ENCODE data around the gene FHL1.

FHL1 gene

GRCh38 chrX:136189222-136189621 lies 41.9 kb downstream of the FHL1 start:
- DNase-seq: no peak

DNA sequence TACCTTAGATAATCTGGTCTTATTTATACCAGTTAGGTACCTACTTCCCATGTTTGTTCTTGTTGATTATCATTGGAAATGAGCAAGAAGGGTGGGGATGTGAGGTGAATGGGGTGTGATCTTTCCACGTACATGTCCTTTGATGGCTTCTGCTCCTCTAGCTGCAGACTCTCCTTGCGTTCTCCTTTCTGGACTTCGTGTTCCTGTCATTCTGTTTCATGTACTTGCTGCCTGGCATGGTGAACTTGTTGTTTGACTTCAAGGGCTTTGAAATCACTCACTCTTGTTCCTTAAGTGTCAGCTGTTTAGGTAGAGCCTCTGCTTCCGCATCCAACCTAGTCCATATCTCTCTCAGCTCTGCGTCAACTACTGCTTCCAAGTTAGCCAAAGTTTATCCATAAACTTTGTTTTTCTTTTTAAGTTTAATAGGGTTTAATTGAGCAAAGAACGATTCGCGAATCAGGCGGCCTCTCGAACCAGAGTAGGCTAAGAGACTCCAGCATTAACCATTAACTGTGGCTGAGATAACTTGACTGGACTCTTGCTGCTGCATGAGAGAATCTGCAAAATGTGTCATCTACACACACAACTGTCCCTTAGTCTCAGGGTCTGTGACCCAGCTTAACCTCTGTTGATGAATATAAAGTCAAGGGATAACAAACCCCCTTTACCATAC lies 42.8 kb downstream of the FHL1 start:
- no peak for DNase-seq

GRCh38 chrX:136191171-136191570 lies 43.8 kb downstream of the FHL1 start:
- DNase-seq: no peak

GRCh38 chrX:136192135-136192534 lies 44.8 kb downstream of the FHL1 start:
- no peak for DNase-seq

- no peak for DNase-seq
Measured at GRCh38 chrX:136192839-136193414, 45.6 kb downstream of the FHL1 start.

DNA sequence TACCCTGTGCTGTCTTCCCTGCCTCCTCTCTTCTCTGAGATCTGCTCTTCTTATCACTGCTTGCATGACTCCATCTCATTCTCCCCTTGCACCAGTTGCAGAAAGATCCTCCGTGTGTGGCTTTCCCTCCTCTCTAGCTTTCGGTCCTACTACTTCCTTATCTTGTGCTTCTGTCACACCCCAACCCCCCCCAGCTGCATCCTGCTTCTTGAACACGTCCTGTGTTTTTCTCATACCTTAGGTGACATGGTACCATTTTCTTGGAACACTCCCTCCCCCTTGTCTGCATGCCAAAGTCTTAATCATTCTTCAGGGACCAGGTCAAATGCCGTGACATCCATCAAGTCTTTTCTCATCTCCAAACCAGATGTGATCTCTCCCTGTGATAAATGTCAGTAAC lies 46.4 kb downstream of the FHL1 start:
- DNase-seq: no peak

GRCh38 chrX:136194536-136194935 lies 47.2 kb downstream of the FHL1 start:
- DNase-seq: no peak

GRCh38 chrX:136195247-136195646 lies 47.9 kb downstream of the FHL1 start:
- DNase-seq: no peak

DNA sequence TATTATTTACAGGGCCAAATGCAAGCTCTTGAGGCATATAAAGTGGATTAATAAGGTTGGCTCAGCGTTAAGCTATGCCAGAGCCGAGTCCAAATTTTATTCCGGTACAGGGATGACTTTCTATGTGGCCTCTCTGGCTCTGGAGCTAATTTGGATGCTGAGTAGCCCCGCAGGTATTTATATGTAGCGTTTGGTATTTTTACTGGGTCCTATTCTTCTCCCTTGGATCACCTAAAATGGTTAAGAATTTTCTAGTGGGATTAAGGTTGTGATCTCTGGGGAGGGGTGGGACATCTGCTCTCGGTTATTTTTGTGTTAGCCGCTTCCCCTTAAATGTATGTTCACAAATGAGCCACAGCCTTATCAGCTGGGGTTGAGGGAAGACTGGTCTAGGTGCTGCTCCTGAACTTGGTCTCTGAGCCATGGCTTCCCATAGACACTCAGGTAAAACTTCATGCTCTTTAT lies 49.4 kb downstream of the FHL1 start:
- no peak for DNase-seq

DNA sequence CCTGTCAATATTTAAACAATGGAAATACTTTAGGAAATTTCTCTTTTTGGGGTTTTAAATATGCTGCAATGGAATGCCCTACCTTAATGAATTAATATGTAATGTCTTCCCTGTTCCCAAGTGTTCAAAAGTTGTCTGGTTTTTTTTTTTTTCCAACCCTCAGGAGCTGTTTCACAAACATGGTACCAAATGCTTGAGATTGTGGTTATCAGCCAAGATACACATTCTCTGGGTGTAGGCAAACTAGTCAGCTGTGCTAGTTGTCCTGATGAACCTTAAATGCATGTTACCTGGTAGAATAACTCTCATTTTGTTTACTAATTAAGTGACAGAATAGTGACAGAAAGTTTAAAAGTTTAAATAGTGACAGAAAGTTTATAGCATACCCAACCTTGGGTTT lies 50.7 kb downstream of the FHL1 start:
- DNase-seq: no peak

DNA sequence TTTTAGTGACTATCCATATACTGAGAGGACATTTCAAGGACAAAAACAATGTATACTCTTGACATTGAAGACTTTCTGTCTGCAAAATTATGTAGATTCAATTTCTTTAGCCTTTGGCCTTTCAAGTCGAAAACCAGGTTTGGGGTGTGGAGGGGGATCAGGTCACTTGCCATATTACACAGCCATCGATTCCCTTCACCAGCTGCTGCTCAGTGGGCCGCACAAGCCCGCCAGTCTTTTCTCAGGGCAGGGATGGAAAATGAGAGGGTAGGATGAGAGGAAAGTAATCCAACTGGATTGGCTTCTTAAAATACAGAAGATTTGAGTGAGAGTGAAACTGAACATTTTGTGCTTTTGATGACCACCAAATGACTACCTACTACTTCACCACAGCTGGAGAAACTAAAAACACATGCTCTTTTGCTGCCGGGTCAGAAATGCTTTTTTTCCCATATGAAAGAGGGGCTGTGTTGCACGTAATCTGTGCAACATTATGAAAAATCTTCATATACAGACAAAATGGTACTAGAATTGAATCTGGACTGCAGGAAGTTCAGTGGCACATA lies 51.4 kb downstream of the FHL1 start:
- DNase-seq: no peak

DNA sequence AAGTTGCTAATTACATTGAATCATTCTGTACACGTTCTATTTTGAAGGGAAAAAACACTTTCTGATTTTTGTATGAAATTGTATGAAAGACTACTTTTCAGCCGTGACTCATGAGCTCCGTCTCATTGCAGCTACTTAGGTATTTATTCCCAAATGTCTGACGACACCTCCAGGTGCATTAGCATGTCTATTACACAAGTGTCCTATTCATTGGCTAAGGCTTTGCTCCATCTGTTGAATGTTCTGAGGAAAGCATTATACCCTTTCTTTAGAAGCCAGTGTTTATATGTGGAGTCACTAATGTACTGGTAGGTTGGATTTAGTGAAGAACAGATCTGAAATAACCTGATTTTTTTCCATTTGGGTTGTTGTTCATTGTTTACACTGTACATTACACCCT lies 52.0 kb downstream of the FHL1 start:
- DNase-seq: no peak

DNA sequence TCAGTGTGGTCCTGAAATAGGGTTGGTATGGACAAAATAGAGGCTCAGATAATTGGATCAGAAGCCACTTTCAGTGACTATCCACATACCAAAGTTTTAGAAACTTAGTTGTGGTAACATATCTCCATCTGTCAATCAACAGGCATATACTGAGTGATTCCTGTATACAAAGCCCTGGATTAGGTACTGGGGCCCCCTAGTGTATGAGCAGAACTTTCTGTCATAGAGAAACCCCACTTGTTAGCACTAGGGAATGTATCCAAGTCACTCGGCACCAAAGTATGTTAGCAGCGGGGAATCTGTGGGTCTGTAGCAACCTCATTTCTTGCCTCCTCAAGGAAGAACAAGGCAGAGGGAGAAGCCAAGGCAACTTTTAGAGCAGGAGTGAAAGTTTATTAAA lies 53.1 kb downstream of the FHL1 start:
- DNase-seq: no peak

DNA sequence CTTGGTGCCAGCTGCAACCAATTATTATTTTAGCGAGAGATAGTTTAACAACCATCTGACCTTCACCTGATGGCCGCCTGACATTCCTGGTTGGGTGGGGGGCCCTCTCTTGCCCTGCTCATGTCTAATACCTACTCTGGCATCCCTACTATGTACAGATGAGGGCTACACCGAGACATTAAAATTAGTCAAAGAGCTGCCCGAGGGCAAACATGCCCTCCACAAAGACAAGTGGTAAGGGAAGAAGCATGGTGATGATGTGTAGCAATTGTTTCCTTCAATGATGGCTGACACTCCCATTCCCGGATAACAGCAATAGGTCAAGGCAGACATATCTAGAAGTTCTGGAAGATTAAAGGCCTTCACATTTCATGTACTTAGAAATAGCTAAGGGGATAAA lies 54.3 kb downstream of the FHL1 start:
- DNase-seq: no peak

- DNase-seq: no peak
Measured at GRCh38 chrX:136202889-136203288, 55.6 kb downstream of the FHL1 start.

GRCh38 chrX:136203438-136203837 lies 56.1 kb downstream of the FHL1 start:
- no peak for DNase-seq

GRCh38 chrX:136203951-136204350 lies 56.6 kb downstream of the FHL1 start:
- no peak for DNase-seq

DNA sequence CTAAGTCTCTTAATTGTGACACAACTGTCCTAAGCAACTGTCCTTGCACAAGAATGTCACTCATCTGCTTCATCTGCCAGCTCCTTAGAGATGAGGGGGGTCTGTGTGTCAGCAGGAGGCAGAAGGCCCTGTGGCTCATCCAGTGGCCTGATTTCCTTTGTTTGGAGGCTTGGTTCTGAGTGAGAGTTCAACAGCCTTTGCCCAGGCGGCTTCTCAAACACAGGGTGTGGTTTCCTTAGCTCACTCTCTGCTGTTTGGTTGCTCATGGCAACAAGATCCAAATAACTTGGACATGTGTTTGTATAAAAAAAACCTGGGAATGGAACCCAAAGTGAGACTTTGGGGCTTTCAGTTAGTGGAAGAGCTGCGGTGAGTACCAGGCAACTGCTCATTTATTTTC lies 57.2 kb downstream of the FHL1 start:
- DNase-seq: no peak

DNA sequence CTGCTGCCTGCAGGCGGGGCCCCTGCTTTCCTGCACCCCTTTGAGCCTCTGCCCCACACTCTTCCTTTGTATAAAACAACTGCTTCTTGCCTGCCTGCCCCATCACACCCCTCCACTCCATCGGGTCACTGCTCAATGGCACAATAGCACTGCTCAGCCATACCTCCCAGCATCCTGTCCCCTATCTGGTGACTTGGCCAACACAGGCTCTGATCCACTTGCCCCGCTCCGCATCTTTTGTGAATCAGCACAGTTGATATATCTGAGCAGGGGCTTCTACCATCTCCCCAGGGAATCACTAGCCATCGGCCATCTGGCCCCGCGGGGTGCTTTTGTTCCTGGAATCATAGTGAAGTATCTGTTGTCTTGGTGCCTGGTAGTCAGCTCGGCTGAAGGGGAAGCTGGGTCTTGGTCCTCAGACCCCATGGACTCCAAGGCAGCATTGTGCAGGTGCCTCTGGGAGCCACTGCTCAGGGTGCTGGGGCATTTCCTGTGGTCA lies 58.6 kb downstream of the FHL1 start:
- DNase-seq: no peak

DNA sequence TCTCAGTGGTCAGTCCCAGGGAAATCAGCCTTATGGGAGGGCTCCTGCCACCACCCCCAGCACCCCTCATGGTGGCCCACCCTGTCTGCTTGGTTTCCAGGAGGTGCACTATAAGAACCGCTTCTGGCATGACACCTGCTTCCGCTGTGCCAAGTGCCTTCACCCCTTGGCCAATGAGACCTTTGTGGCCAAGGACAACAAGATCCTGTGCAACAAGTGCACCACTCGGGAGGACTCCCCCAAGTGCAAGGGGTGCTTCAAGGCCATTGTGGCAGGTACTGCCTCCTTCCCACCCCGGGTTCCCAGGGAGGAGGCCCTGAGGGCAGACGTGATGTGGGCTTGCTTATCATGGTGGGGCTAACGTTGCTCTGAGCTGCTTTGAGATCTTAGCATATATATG lies 59.6 kb downstream of the FHL1 start:
- DNase-seq: no peak

DNA sequence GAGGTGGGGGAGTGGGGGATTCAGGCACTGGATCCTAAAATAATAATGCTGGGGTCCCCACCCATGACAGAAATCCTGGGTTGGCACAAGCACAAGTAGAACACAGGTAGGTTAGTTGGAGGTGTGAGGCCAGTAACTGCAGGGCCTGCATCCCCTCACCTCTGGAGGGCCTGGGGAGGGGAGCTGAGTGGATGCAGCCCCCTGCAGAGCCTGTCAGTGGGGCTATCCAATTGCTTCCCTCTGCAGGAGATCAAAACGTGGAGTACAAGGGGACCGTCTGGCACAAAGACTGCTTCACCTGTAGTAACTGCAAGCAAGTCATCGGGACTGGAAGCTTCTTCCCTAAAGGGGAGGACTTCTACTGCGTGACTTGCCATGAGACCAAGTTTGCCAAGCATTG lies 60.2 kb downstream of the FHL1 start:
- DNase-seq: no peak

- peak; percentile 1 for DNase-seq
Measured at GRCh38 chrX:136209016-136209738, 61.8 kb downstream of the FHL1 start.

DNA sequence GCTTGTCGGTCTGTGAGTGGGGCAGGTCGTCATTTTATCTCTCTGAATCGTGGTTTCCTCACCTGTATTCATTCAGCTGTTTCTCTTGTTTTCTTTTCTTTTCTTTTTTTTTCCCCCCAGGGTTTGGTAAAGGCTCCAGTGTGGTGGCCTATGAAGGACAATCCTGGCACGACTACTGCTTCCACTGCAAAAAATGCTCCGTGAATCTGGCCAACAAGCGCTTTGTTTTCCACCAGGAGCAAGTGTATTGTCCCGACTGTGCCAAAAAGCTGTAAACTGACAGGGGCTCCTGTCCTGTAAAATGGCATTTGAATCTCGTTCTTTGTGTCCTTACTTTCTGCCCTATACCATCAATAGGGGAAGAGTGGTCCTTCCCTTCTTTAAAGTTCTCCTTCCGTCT lies 62.4 kb downstream of the FHL1 start:
- DNase-seq: no peak

DNA sequence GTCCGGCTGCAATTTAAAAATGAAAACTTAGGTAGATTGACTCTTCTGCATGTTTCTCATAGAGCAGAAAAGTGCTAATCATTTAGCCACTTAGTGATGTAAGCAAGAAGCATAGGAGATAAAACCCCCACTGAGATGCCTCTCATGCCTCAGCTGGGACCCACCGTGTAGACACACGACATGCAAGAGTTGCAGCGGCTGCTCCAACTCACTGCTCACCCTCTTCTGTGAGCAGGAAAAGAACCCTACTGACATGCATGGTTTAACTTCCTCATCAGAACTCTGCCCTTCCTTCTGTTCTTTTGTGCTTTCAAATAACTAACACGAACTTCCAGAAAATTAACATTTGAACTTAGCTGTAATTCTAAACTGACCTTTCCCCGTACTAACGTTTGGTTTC lies 62.9 kb downstream of the FHL1 start:
- no peak for DNase-seq
